ENCODE results near the gene LRP11.
"Not testable (repeated sequence)": the region's sequence is repeated elsewhere in the genome, so short reads cannot be mapped to it uniquely, and the experiment has no call there.

Gene LRP11

DNA sequence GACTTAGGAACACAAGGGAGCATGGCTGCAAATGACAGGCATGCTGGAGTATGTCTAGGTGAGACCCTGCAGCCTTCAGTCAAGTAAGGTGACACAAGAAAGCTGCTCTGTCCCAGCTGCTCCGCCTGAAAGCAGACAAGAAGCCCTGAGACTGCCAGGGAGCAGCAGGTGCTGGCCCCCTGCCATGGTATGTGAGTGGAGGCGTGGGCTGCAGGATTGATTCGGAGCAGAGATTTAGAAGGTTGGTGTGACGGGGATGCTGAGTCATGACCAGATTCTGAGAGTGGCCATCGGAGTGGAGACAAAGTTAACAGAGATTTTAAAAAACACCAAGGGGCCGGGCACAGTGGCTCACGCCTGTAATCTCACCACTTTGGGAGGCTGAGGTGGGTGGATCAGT, 17.8 kb downstream of the LRP11 start:
- DNase-seq, result no peak

DNA sequence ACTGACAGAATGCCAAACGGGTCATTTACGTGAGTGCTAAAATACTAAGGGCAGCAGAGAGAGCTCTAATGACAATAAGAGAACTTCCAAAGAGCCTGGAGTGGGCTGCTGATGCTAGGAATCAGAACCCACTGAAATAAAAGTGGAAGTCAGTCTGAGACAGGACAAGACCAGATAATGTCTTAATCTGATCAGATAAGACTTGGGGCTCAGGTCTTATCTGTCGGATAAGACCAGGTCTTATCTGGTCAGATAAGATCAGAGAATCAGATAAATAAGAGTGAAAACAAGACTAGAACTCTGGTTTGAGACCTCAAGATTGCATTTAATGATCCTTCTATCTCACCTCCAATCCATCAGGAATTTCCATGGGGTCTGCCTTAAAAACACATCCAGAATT, 18.6 kb downstream of the LRP11 start:
- no peak for DNase-seq

DNA sequence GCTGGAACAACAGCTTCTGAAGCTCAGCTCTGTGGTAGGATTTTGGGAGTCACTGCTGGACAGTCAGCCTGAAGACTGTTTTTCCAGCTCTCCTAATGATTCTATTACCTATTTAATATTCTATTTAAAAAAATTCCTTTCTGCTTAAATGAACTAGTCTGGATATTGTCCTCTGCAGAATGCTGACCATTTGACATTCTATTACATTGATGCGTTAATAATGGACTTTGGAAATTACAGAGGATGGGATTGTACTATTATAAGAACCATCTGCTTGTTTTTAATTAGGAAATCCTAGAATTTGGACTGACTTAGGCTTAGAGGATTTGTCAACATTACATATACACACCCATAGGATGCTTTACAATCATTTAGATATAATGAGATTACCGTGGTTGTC, 19.7 kb downstream of the LRP11 start:
- DNase-seq, result no peak

DNA sequence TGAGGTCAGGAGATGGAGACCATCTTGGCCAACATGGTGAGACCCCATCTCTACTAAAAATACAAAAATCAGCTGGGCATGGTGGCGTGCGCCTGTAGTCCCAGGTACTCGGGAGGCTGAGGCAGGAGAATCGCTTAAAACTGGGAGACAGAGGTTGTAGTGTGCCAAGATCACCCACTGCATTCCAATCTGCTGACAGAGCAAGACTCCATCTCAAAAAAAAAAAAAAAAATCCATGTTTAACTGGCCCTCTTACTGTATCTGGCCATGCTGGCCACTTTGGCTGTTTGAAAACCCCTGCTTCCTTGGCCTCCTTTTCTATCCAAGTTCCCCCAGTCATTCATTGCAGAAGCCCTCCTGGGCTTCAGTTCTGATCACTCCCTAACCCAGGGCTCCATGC, 20.1 kb downstream of the LRP11 start:
- not testable (repeated sequence) for DNase-seq

DNA sequence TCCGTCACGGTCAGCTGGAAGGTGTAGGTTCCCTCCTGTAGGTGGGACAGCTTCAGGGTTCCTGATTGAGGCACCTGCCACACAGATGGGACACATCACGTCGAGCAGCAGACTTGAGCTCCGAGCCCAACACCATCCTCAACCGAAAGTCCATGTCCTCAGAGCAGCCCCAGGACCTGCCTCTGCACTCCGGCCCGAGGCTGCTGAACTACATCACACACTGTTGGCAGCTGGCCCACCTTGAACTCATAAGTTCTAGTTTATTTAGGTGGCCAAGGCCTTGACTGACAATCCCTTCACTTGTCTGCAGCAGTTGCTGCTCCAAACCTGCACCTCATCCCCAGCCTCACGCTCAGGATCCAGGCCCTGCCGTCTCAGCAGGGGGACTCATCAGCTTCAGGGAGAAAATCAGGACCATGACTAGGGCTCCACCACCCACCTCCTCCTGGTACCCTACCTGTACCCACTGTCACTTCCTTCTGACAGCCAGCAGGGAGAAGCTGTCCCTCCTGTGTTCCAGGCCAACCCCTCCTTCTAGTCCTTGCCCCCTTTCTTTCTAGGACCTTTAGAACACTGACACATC, 21.0 kb downstream of the LRP11 start:
- no peak for DNase-seq

DNA sequence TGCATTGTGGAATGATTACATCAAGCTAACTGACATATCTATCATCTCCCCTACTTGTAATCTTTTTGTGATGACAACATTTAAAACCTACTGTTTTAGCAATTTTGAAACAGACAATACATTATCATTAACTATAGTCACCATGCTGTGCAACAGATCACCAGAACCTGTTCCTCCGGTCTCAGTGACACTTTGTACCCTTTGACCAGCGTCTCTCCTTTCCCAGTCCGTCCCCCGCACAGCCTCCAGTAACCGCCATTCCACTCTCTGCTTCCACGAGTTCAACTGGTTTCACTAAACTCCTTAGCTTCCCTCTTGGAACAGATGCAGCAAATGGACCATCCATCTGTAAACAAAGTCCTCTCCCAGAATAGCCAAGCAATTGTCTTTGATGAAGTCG, 21.8 kb downstream of the LRP11 start:
- DNase-seq, result no peak

DNA sequence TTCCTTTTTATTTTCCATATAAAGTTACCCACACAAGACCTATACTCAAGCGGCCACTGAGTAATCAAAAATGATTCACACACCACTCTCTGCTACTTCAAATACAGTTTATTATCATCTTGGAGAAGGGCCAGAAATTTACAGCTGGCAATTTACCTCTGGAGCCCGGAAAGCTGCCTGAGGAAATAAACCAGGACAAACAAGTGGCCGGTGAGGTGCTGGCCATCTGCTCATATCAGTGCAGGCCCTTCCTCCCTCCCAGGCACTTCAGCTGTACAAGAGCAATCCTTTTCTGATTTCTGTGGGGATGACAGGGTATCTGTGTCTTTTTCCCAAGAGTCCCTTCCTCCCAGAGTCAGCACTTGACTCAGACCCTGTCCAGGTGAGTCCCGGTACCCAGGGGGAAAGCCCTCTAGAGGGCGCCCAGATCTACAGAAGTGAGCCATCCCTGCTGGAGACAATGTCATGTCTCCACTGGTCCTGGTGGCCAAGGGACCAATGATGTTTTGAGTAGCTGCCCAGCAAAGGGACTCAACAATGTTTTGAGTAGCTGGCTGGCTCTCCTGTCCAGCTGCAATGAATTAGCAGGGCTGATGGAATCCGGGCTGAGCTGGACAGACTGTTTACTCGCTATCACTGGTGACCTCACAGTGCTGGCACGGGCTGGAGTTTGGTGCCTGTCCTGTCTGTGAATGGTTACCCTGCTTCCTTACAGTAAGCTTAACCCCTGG, 23.6 kb downstream of the LRP11 start:
- peak; percentile 43 for DNase-seq

DNA sequence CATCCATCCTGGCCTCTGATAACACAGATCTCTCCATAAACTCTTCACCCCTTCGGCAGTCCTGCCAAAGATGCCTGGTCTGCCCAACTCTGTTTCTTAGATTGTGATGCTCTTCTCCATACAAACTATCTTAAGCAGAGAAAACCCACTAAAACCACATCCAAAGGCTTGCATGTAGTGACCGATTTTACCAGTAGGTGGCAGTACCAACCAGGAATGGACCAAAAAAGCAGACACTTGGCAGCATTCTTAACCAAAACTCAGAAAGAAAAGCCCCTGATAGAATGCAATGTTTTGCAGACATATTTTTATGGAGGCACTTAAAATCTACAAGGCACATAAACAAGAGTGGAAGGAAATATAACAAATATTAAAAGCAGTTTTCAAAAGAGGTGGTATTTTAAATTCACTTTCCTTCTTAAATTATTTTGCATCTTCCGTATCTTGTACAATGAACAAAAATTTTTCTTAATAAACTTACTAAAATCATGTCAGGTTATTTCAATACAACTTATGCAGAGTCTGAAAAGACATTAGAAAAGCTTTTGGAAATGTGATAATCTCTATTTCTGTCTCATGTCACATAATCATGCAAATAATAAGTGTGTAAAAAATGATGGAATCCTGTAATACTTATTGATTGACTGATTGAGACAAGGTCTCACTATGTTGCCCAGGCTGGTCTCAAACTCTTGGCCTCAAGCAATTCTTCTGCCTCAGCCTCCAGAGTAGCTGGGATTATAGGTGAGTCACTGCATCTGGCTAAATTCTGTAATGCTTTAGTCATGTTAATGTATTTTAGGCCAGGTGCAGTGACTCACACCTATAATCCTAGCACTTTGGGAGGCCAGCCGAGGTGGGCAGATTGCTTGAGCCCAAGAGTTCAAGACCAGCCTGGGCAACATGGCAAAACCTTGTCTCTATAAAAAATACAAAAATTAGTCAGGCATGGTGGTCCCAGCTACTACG, 29.4 kb downstream of the LRP11 start:
- DNase-seq, result peak; percentile 54

DNA sequence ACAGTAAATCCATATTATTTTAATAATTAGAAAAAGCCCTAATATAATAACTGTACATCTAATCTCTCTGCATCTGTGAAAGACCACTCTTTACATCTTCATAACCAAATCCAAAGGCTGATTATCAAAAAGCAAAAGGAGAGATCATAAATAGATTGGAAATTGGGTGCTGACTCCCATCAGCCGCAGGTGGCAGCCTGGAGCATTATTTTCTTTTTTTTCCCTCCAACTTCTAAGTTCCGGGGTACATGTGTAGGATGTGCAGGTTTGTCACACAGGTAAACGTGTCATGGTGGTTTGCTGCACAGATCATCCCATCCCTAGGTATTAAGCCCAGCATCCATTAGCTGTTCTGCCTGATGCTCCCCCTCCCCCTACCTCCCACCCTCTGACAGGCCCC, 30.5 kb downstream of the LRP11 start:
- DNase-seq, result no peak

DNA sequence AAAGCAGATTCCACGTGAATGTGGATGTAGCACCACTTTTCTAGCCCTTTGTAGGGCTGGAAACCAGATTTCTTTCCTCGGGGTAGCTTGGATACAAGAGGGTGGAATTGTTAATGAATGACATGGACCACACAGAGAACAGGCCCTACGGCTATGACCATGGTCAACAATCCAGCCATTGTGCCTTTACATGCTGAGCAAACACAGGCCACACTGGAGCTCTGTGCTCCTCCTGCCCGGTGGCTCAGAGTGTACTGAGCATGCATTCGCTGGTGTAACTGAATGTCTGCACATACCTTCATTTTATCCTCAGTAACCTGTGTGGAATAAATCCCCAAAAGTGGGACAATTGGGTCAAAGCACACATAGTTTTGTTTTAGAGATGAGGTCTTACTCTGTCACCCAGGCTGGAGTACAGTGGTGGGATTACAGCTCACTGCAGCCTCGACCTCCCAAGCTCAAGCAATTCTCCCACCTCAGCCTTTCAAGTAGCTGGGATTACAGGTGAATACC, 32.8 kb downstream of the LRP11 start:
- DNase-seq, result no peak

DNA sequence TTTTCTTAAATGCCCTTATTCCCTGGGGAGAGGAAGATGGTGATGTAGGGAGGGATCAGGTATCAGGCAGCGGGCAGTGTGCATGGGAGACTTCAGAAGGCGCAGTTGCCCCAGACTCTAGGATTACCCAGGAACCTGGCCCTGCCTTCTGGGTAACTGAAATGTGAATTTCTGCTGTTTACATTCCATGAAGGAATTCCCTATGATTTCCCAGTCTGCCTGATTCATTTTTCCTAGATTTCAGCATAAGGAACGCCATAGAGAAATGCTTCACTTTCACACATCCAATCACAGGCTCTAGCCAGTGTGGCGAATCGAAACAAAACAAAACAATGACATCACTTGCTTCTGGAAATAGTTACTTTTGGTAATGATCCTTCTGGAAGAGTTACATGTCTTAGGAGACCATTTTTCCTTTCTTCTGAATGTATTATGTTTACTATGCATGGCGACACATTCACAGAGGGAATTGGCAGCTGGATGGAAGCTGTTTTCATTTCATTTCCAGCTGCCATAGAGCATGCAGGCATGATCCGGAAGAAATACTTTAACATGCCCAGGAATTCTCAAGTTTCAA, 33.3 kb downstream of the LRP11 start:
- no peak for DNase-seq

DNA sequence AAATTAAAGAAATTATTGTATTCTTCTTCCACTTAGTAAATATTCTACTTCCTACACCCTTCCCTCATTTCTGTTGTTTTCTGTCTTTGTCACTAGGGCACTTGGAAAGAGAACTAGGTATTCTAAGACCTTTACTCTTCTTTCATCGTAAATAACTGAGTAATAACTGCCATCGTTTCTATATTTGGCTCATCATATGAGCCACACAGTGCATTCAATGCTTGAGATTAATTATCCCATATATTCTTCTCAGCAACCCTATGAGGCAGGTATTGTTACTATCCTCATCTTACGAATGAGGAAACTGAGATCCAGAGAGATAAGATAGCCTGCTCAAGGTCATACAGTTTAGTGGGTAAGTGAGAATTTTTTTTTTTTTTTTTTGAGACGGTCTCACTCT, 38.9 kb downstream of the LRP11 start:
- no peak for DNase-seq

DNA sequence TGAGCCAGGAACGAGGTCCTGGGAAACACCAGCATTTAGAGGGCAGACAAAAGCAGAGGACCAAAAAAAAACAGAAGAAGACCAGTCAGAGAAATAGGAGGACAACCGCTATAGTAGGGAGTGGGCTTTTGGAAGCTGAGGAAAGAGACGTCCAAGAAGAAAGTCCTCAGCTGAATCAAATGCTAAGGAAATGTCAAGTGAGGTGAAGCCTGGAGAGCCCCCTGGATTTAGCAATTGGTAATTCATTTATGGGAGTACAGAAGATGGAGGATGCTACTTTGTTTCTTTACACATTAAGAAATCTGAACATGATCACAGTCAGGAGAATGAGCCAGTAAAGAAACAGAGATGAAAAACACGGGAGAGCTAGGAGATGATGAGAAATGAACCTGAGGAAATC, 41.1 kb downstream of the LRP11 start:
- no peak for DNase-seq

DNA sequence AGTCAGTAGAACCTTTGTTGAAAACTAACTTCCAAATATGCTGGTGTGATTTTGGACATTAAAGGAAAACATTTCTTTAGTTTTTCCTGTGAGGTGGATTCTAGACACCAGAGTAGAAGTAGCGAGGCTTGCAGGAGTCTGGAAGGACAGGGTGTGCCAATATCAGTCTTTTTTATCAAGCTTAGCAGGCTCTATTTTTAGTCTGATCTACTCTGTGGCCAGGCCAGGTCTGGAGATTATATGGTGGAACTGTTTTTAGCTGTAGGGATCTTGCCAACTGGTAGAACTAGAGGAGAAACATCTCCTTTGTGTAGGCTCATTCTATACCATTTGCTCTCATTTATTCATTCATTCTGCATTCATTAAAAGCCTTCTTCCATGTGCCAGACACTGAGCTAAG, 42.7 kb downstream of the LRP11 start:
- no peak for DNase-seq

DNA sequence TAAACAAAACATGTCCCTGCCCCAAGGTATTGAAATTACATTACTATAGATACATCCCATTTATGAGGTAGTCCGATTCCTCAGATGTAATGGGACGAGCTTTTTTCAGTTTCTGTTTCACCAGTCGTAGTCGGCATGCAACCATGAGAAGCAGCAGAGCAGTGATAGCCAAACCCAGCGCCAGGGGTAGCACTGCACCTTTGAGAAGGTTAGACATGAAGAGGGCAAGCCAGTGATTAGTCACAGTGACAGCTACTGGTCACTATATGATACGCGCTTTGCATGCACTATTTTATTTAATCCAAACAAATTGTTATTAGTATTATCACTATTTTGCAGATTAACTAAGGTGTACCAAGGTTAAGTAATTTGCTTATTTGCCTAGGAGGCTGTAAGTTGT, 43.7 kb downstream of the LRP11 start:
- DNase-seq, result no peak

DNA sequence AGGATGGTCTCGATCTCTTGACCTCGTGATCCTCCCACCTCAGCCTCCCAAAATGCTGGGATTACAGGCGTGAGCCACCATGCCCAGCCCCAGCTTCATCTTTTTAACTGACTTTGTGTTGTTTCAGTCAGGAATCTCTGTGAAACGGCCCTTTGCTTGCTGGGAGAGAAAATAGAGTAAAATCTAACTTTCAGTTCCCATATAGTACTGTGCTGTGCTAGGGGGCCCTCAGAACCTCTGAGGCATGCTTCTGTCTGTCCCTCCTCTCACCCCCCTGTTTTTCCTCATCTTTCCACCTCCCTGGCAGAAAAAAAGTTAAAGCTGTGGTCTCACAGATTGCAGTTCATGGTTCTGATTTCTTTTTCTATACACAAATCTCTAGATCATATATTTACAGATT, 48.4 kb downstream of the LRP11 start:
- no peak for DNase-seq

DNA sequence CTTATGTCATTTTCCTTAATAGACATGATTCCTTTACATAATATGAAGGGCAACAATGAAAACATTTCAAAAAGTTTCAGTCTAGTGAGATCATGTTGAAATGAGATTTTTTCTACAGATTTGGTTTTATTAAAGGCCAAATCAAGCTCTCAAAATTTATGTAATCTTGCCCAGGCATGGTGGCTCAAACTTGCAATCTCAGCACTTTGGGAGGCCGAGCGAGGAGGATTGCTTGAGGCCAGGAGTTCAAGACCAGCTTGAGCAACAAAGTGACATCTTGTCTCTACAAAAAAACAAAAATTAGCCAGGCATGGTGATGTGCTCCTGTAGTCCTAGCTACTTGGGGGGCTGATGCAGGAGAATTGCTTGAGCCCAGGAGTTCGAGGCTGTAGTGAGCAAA, 50.8 kb downstream of the LRP11 start:
- no peak for DNase-seq

DNA sequence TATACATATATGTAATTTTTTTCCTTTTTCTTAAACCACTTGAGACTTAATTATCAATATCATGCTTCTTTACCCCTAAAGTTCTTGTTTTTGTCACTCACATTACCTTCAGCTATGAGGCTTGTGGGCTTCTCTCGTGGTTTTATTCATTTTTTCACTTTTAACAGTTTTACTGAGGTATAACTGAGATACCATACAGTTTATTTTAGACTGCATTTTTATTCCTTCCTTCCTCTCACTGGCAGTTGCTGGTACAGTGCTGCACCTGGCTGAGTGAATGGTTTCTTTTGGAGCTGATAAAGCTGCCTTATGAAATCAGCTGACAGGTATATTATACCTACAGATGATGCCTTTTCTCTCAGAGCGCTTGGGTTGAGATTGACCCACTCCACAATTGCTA, 54.4 kb downstream of the LRP11 start:
- DNase-seq, result no peak

DNA sequence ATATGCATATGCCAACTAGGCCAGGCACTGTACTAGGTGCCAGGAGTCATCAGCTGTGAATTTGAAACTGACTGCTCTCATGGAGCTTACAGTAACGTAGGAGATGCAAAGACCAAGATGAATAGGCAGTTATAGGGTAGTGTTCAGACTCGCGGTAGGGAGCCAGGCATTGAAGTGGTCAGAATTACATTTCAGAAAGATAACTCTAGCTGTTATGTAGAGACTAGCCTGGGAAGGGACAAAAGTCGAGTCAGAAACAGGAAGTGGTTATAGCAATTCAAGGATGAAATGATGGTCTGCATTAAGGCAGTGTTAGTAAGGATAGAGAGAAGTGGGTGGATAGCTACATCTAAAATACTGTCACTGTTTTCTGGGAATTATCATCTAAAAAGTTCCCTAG, 58.0 kb downstream of the LRP11 start:
- DNase-seq, result no peak

DNA sequence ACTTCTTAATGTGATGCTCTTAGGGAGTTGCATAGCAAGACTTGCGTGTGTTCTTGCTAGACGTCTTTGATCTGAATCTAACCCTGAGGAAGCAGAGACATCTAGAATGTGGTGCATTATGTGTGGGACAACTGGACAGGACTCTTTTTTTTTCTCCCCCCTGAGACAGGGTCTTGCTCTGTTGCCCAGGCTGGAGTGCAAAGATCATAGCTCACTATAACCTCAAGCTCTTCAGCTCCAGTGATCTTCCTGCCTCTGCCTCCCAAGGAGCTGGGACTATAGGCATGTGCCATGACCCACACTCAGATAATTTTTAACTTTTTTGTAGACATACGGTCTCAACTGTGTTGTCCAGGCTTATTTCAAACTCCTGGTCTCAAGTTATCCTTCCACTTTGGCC, 80.6 kb downstream of the LRP11 start:
- no peak for DNase-seq

DNA sequence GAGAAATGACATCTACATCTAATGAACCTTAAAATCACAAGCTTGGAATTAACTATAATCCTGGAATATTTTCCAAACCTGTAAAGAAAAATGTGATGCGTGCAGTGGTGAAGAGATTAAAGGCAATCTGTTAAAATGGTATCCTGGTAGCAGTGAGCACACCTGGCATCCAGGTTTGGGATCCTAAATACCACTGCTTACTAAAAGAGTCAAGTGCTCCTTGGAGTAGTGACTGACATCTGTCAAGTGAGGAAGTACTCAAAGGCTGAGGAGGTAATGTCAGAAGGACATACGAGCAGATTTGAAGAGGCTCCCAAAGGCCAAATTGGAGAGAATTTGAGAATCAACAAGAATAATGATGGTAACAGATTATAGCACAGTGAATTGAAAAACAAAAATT, 81.8 kb downstream of the LRP11 start:
- no peak for DNase-seq

DNA sequence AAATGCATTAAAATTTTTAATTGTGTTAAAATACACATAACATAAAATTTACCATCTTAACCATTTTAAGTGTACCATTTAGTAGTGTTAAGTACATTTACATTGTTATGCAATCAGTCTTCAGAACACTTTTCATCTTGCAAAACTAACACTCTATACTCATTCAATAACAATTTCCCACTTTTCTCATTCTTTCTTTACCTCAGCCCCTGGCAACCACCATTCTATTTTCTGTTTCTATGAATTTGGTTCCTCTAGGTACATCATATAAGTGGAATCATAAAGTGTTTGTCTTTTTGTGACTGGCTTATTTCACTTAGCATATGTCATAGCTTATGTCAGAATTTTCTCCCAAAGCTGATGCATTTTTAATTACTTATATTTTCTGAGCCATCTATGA, 82.4 kb downstream of the LRP11 start:
- DNase-seq, result no peak

DNA sequence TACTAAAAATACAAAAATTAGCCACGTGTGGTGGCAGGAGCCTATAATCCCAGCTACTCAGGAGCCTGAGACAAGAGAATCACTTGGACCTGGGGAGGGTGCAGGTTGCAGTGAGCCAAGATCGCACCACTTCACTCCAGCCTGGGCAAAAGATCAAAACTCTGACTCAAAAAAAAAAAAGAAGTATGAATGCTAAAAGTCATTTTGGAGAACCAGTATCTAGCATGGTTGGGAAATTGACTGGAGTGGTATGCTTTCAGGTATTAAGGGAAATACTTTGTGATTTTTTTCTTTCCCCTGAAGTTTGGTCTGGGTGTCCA, 84.6 kb downstream of the LRP11 start:
- no peak for DNase-seq

DNA sequence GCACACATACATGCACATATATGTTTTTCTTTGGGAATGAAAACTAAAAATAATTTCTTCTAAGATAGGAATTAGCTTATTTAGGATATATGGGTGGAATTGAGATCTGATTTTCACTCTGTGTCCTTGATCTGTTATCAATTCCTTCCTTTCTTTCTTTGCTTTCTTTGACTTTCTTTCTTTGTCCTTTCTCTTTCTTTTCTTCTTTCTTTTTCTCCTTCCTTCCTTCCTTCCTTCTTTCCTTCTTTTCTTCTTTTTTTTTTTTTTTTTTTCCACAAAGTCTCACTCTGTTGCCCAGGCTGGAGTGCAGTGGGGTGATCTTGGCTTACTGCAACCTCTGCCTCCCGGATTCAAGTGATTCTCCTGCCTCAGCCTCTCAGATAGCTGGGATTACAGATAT, 86.5 kb downstream of the LRP11 start:
- DNase-seq, result no peak

Data from activated T-cell treated with anti-CD3 and anti-CD28 coated beads, Interleukin-2, amount 50 U/mL, for 1 hour (primary cell).